GM23248 (cell line): ENCODE results near the gene PJA1. TPM values are rescaled to one million over a fixed set of nuclear protein-coding genes. Genes with fewer than 3 reads are reported as not detected.

Experiments used
- DNase-seq: peaks from one replicate; pipeline ENCODE4 v3.0.0-alpha.2; 2015
- H2AFZ ChIP-seq: fragments of 200-600 bp; sonication (generic); 2 replicates; pipeline ENCODE4 v1.6.1; 2016; ENCODE audit warnings: antibody characterized with exemption
- H3F3A ChIP-seq: fragments of 200-600 bp; sonication (generic); 2 replicates; pipeline ENCODE4 v1.6.1; 2016; ENCODE audit warnings: mild to moderate bottlenecking, antibody characterized with exemption, mixed run types; ENCODE audit not compliant: insufficient read depth
- H3K27ac ChIP-seq: fragments of 200-600 bp; sonication (generic); 2 replicates; pipeline ENCODE4 v1.5.1; 2016; ENCODE audit warnings: mild to moderate bottlenecking
- H3K27me3 ChIP-seq: fragments of 200-600 bp; sonication (generic); replicated peaks from 2 replicates; pipeline ENCODE4 v1.6.1; 2016; ENCODE audit warnings: mild to moderate bottlenecking; ENCODE audit not compliant: insufficient read depth
- H3K36me3 ChIP-seq: fragments of 200-600 bp; sonication (generic); 2 replicates; pipeline ENCODE4 v1.6.1; 2016; ENCODE audit warnings: low read depth, mild to moderate bottlenecking
- H3K4me1 ChIP-seq: fragments of 200-600 bp; sonication (generic); 2 replicates; pipeline ENCODE4 v1.6.1; 2016; ENCODE audit warnings: mild to moderate bottlenecking; ENCODE audit not compliant: insufficient read depth
- H3K4me2 ChIP-seq: fragments of 200-600 bp; sonication (generic); one replicate; pipeline ENCODE4 v1.6.1; 2016; ENCODE audit warnings: mild to moderate bottlenecking; ENCODE audit not compliant: unreplicated experiment
- H3K4me3 ChIP-seq: fragments of 200-600 bp; sonication (generic); 2 replicates; pipeline ENCODE4 v1.5.1; 2016; ENCODE audit warnings: mild to moderate bottlenecking
- H3K79me2 ChIP-seq: fragments of 200-600 bp; sonication (generic); 2 replicates; pipeline ENCODE4 v1.6.1; 2016; ENCODE audit warnings: mild to moderate bottlenecking; ENCODE audit not compliant: insufficient read depth
- H3K9ac ChIP-seq: fragments of 200-600 bp; sonication (generic); 2 replicates; pipeline ENCODE4 v1.6.1; 2016; ENCODE audit warnings: mild to moderate bottlenecking
- H3K9me2 ChIP-seq: fragments of 200-600 bp; sonication (generic); 2 replicates; pipeline ENCODE4 v1.6.1; 2016; ENCODE audit warnings: mixed run types, mild to moderate bottlenecking, moderate library complexity; ENCODE audit not compliant: insufficient read depth
- H3K9me3 ChIP-seq: fragments of 200-600 bp; sonication (generic); one replicate; pipeline ENCODE4 v1.6.1; 2017; ENCODE audit warnings: low read depth
- H4K20me1 ChIP-seq: fragments of 200-600 bp; sonication (generic); 2 replicates; pipeline ENCODE4 v1.6.0; 2016; ENCODE audit not compliant: insufficient read depth
- EZH2 ChIP-seq: fragments of 200-600 bp; sonication (generic); IDR thresholded peaks from 2 replicates; pipeline ENCODE4 v1.6.1; 2018; ENCODE audit warnings: antibody characterized with exemption, mild to moderate bottlenecking; ENCODE audit not compliant: insufficient read depth, poor library complexity, severe bottlenecking
- EZH2phosphoT487 ChIP-seq: fragments of 200-600 bp; sonication (generic); IDR thresholded peaks from 2 replicates; pipeline ENCODE4 v1.6.1; 2018; ENCODE audit warnings: antibody characterized with exemption, moderate library complexity, mild to moderate bottlenecking, low read depth; ENCODE audit not compliant: insufficient read depth
- whole genome bisulfite sequencing, 2 experiments: methylation state at CpG; one replicate each; pipeline ENCODE4 v1.1.6; 2015 to 2017; ENCODE audit warnings: low lambda C conversion rate in 2 of 2, low coverage in 1 of 2; ENCODE audit errors: missing lambda C conversion rate in 2 of 2; 5-methylcytosine and 5-hydroxymethylcytosine counted together
- in situ Hi-C: fragments of 300-500 bp; cut with MboI; formaldehyde crosslinking; loops from 2 replicates; pipeline ENCODE4 v1.15.0; 2020
- polyA plus RNA-seq: library from polyadenylated mRNA; unstranded; fragments of >200 nt; fragmentation: Nextera tagmentation; extraction: Ambion mirVana; gene quantifications from 2 replicates; pipeline ENCODE4 v1.2.1, GENCODE V29; 2016
- total RNA-seq: library from RNA; depleted of rRNA; stranded (reverse); fragments of >200 nt; shearing (Covaris generic); gene quantifications from 2 replicates; pipeline ENCODE4 v1.2.3, GENCODE V29; 2014

PJA1 gene
- total and polyA plus RNA-seq, 2 experiments from 2014 or later: 26.6 to 32.7 TPM

DNA sequence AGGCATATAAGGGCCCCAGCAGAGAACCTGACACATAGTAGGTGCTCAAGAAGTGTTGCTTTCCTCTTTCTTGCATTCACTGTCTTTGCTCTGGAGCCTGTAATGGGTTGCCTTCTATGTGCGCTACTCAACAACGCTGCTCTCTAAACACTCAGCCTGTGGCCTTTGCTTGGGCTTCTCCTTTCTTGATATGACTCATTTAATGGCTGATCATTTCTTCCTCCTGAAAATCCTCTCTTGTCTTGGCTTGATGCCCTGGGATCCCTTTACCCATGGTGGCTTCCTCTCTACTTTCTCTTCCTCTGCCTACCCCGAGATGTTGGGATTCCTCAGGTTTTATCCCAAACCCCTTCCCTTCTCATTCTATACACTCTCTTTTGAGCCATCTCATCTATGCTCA, 19.9 kb upstream of the PJA1 start:
- in situ Hi-C loops: no loop called here
- no peak overlapping the region for H3K27ac ChIP-seq
- no peaks in the 10 kb centered on the region for H3F3A ChIP-seq
- H3K79me2 ChIP-seq: no peaks in the 10 kb centered on the region
- TF ChIP-seq EZH2 (no peak), EZH2phosphoT487 (no peak)
- H2AFZ ChIP-seq: no peak overlapping the region
- WGBS, 2 experiments: 67 to 92% methylated on average over 1 to 3 of the region's 3 CpGs
- no peaks in the 10 kb centered on the region for H4K20me1 ChIP-seq
- no peaks in the 10 kb centered on the region for H3K9me2 ChIP-seq
- no peaks in the 10 kb centered on the region for H3K4me1 ChIP-seq
- H3K27me3 ChIP-seq: no peaks in the 10 kb centered on the region
- H3K36me3 ChIP-seq: no peaks in the 10 kb centered on the region
- H3K4me3 ChIP-seq: no peak overlapping the region
- H3K9me3 ChIP-seq: no peaks in the 10 kb centered on the region
- no peak for DNase-seq
- H3K9ac ChIP-seq: no peak overlapping the region
- H3K4me2 ChIP-seq: no peak overlapping the region

DNA sequence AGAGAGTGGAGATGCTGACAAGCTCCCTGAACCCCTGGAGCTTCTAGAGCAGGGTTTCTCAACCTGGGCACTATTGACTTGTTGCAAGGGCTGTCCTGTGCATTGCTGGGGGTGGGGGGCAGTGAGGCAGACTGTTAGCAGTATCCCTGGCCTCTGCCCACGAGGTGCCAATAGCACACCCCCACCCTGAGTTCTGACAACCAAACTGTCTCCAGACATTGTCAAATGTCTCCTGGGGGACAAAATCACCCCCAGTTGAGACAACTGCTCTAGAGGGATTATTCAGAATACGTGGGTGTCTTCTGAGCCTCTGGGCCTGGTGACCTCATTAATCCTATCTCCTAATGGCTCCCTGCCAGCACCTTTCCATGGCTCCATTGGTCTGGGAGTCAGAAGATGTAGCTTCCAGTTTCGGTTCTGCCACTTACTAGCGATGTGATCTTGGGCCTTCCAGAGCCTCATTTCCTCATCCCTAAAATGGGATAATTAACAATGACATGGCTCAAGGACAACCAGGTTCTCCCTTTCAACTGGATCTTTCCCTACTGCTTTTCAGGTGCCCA, 17.6 kb upstream of the PJA1 start:
- H3K9me3 ChIP-seq: no peaks in the 10 kb centered on the region
- H3K27ac ChIP-seq: no peak overlapping the region
- 84 to 87% methylated on average over 3 of the region's 4 CpGs for WGBS, 2 experiments
- DNase-seq: peak; percentile 16
- no peaks in the 10 kb centered on the region for H3K27me3 ChIP-seq
- no peaks in the 10 kb centered on the region for H4K20me1 ChIP-seq
- in situ Hi-C loops: no loop called here
- no peak overlapping the region for H3K4me2 ChIP-seq
- H3K9me2 ChIP-seq: no peaks in the 10 kb centered on the region
- H3K4me1 ChIP-seq: no peaks in the 10 kb centered on the region
- no peak for TF ChIP-seq EZH2
- no peak for TF ChIP-seq EZH2phosphoT487
- no peaks in the 10 kb centered on the region for H3F3A ChIP-seq
- no peak overlapping the region for H3K4me3 ChIP-seq
- no peak overlapping the region for H2AFZ ChIP-seq
- no peaks in the 10 kb centered on the region for H3K79me2 ChIP-seq
- no peak overlapping the region for H3K9ac ChIP-seq
- no peaks in the 10 kb centered on the region for H3K36me3 ChIP-seq

GRCh38 chrX:69179380-69179911, 14.2 kb upstream of the PJA1 start:
- H3K4me3 ChIP-seq: no peak overlapping the region
- no peaks in the 10 kb centered on the region for H4K20me1 ChIP-seq
- no peak for DNase-seq
- H3K9me2 ChIP-seq: no peaks in the 10 kb centered on the region
- no peaks in the 10 kb centered on the region for H3K4me1 ChIP-seq
- no peaks in the 10 kb centered on the region for H3K9me3 ChIP-seq
- H3K27ac ChIP-seq: no peak overlapping the region
- no peaks in the 10 kb centered on the region for H3K36me3 ChIP-seq
- no peak overlapping the region for H2AFZ ChIP-seq
- no peaks in the 10 kb centered on the region for H3K79me2 ChIP-seq
- no peak overlapping the region for H3K4me2 ChIP-seq
- in situ Hi-C loops: no loop called here
- H3K9ac ChIP-seq: no peak overlapping the region
- 51 to 58% methylated on average over 8 to 12 of the region's 12 CpGs for WGBS, 2 experiments
- H3F3A ChIP-seq: no peaks in the 10 kb centered on the region
- H3K27me3 ChIP-seq: no peaks in the 10 kb centered on the region
- TF ChIP-seq EZH2phosphoT487 (no peak), EZH2 (no peak)

GRCh38 chrX:69178592-69178991, 13.3 kb upstream of the PJA1 start:
- no peaks in the 10 kb centered on the region for H4K20me1 ChIP-seq
- H3K27ac ChIP-seq: no peak overlapping the region
- no peaks in the 10 kb centered on the region for H3K36me3 ChIP-seq
- H3K9ac ChIP-seq: no peak overlapping the region
- 54 to 58% methylated on average over 3 of the region's 3 CpGs for WGBS, 2 experiments
- no peaks in the 10 kb centered on the region for H3K9me3 ChIP-seq
- H3K4me2 ChIP-seq: no peak overlapping the region
- no peak overlapping the region for H2AFZ ChIP-seq
- in situ Hi-C loops: no loop called here
- no peak overlapping the region for H3K4me3 ChIP-seq
- no peaks in the 10 kb centered on the region for H3K9me2 ChIP-seq
- TF ChIP-seq EZH2: no peak
- no peak for TF ChIP-seq EZH2phosphoT487
- H3K4me1 ChIP-seq: no peaks in the 10 kb centered on the region
- H3K27me3 ChIP-seq: no peaks in the 10 kb centered on the region
- no peak for DNase-seq
- no peaks in the 10 kb centered on the region for H3F3A ChIP-seq
- H3K79me2 ChIP-seq: no peaks in the 10 kb centered on the region
